ENCODE data around the gene FGFRL1. TPM values are rescaled to one million over a fixed set of nuclear protein-coding genes. Genes with fewer than 3 reads are reported as not detected.

The FGFRL1 gene
- total and polyA plus RNA-seq, 2 of the 13 experiments (the other 11 are each of a cell fraction or from before 2014, with no cell fraction given): 19.1 to 30.6 TPM

GRCh38 chr4:993111-994029 is 18.1 kb upstream of the FGFRL1 start, which contains the start of gene SLC26A1 (continued):
- TF ChIP-seq, protein P1, sequence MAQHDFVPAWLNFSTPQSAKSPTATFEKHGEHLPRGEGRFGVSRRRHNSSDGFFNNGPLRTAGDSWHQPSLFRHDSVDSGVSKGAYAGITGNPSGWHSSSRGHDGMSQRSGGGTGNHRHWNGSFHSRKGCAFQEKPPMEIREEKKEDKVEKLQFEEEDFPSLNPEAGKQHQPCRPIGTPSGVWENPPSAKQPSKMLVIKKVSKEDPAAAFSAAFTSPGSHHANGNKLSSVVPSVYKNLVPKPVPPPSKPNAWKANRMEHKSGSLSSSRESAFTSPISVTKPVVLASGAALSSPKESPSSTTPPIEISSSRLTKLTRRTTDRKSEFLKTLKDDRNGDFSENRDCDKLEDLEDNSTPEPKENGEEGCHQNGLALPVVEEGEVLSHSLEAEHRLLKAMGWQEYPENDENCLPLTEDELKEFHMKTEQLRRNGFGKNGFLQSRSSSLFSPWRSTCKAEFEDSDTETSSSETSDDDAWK (CRISPR knock-in tag; IDR thresholded peaks at IDR 0.05): no peak
- TF ChIP-seq ISX (CRISPR knock-in tag; conservative IDR thresholded peaks at IDR 0.05) (no peak), HDAC1 (CRISPR knock-in tag; IDR thresholded peaks at IDR 0.05) (no peak; the same call in none of the 2 replicates), ZNF629 (CRISPR knock-in tag; conservative IDR thresholded peaks at IDR 0.05) (no peak), SAP130 (CRISPR knock-in tag; IDR thresholded peaks at IDR 0.05; ENCODE audit: low read depth) (peak; percentile 85), GTF2F1 (IDR thresholded peaks at IDR 0.05; ENCODE audit: low read length) (no peak), MBNL3 (CRISPR knock-in tag; conservative IDR thresholded peaks at IDR 0.05) (no peak), RAD21 (CRISPR knock-in tag; IDR thresholded peaks at IDR 0.05) (peak; percentile 42), TCF12 (IDR thresholded peaks at IDR 0.05) (no peak), TCF12 (CRISPR knock-in tag; IDR thresholded peaks at IDR 0.05) (no peak), SMAD1 (CRISPR knock-in tag; IDR thresholded peaks at IDR 0.05; ENCODE audit: borderline replicate concordance, low read depth) (no peak), ZFP41 (CRISPR knock-in tag; IDR thresholded peaks at IDR 0.05; ENCODE audit: borderline replicate concordance) (0 out of 2 replicates have a peak, but pooled peaks have one; percentile 42), ZNF772 (CRISPR knock-in tag; IDR thresholded peaks at IDR 0.05) (0 out of 2 replicates have a peak, but pooled peaks have one; percentile 31), ESRRA (CRISPR knock-in tag; IDR thresholded peaks at IDR 0.05; ENCODE audit: low read depth) (no peak), ZNF558 (CRISPR knock-in tag; IDR thresholded peaks at IDR 0.05; ENCODE audit: borderline replicate concordance) (peak; percentile 91), SSRP1 (CRISPR knock-in tag; IDR thresholded peaks at IDR 0.05) (no peak), ZNF547 (CRISPR knock-in tag; IDR thresholded peaks at IDR 0.05) (peak; percentile 85; the same call in 1 of the 2 replicates), SMC3 (IDR thresholded peaks at IDR 0.05; ENCODE audit: low read length) (no peak), ZNF333 (CRISPR knock-in tag; IDR thresholded peaks at IDR 0.05; ENCODE audit: borderline replicate concordance) (peak; percentile 36; the same call in 1 of the 2 replicates), ZNF773 (CRISPR knock-in tag; IDR thresholded peaks at IDR 0.05; ENCODE audit: borderline replicate concordance) (no peak), CAMTA2 (CRISPR knock-in tag; IDR thresholded peaks at IDR 0.05; ENCODE audit: borderline replicate concordance) (no peak; the same call in 1 of the 2 replicates), ZNF720 (CRISPR knock-in tag; IDR thresholded peaks at IDR 0.05) (no peak), ZKSCAN5 (CRISPR knock-in tag; IDR thresholded peaks at IDR 0.05) (no peak; the same call in 1 of the 2 replicates), KDM5A (IDR thresholded peaks at IDR 0.05; ENCODE audit: borderline replicate concordance, low read length) (no peak), CBX2 (IDR thresholded peaks at IDR 0.05; ENCODE audit: low read depth, low read length) (no peak), CBX2 (CRISPR knock-in tag; IDR thresholded peaks at IDR 0.05; ENCODE audit: low read depth) (no peak)
- TF ChIP-seq, protein P2, sequence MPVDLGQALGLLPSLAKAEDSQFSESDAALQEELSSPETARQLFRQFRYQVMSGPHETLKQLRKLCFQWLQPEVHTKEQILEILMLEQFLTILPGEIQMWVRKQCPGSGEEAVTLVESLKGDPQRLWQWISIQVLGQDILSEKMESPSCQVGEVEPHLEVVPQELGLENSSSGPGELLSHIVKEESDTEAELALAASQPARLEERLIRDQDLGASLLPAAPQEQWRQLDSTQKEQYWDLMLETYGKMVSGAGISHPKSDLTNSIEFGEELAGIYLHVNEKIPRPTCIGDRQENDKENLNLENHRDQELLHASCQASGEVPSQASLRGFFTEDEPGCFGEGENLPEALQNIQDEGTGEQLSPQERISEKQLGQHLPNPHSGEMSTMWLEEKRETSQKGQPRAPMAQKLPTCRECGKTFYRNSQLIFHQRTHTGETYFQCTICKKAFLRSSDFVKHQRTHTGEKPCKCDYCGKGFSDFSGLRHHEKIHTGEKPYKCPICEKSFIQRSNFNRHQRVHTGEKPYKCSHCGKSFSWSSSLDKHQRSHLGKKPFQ (CRISPR knock-in tag; IDR thresholded peaks at IDR 0.05; ENCODE audit: insufficient replicate concordance): no peak
- TF ChIP-seq, protein P3, sequence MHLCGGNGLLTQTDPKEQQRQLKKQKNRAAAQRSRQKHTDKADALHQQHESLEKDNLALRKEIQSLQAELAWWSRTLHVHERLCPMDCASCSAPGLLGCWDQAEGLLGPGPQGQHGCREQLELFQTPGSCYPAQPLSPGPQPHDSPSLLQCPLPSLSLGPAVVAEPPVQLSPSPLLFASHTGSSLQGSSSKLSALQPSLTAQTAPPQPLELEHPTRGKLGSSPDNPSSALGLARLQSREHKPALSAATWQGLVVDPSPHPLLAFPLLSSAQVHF (CRISPR knock-in tag; IDR thresholded peaks at IDR 0.05): no peak

All from HepG2 (cell line).